GM12874 (cell line): ENCODE measurements around the gene TRDMT1.

Experiments
- TF ChIP-seq, protein P1 (sequence below): IDR thresholded peaks from 2 replicates; pipeline ENCODE4 v1.5.1; 2011; ENCODE audit warnings: low read depth, mild to moderate bottlenecking, control low read depth, low read length, moderate library complexity; ENCODE audit not compliant: insufficient read depth

The TRDMT1 gene

DNA sequence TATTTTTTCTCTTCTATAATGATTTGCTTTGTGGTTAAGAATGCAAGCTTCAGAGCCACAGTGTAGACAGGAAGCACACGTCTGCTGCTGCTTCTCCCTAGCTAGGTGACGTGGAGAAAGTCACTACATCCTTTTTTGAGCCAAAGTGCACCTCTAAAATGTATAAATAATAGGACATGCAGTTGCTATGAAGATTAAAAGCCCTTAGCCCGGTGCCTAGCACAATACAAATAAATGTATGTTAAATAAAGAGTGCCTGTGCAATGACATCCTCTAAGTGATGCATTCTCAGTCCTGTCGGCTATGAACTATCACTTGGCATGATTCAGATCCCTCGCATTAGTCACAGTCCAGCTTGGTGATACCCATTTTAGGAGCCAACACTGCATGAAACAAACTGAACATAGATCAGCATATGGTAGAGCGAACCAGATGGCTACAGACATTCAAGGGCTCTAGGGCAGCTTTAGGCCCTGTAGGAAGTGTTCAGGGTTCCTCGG lies 4.8 kb upstream of the TRDMT1 start:
- TF ChIP-seq, protein P1, sequence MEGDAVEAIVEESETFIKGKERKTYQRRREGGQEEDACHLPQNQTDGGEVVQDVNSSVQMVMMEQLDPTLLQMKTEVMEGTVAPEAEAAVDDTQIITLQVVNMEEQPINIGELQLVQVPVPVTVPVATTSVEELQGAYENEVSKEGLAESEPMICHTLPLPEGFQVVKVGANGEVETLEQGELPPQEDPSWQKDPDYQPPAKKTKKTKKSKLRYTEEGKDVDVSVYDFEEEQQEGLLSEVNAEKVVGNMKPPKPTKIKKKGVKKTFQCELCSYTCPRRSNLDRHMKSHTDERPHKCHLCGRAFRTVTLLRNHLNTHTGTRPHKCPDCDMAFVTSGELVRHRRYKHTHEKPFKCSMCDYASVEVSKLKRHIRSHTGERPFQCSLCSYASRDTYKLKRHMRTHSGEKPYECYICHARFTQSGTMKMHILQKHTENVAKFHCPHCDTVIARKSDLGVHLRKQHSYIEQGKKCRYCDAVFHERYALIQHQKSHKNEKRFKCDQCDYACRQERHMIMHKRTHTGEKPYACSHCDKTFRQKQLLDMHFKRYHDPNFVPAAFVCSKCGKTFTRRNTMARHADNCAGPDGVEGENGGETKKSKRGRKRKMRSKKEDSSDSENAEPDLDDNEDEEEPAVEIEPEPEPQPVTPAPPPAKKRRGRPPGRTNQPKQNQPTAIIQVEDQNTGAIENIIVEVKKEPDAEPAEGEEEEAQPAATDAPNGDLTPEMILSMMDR: no peak

DNA sequence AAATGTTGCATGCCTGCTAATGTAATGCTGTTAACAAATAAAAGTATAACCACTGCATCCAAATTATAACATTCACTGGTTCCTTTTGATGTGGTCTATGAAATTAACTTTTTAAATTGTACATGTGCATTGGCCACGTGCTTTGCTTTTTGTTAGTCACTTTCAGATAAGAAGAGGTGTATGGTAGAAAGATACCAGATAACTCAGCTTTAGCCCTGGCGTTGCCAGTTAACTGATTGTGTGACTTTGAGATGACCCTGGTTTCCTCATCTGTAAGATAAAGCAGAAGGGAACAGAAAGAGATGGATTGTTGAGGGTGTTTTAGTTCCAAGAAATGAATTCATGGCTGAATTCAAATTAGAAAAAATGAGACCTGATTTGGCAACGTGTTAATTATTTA lies 1.9 kb upstream of the TRDMT1 start:
- TF ChIP-seq, protein P1: no peak

DNA sequence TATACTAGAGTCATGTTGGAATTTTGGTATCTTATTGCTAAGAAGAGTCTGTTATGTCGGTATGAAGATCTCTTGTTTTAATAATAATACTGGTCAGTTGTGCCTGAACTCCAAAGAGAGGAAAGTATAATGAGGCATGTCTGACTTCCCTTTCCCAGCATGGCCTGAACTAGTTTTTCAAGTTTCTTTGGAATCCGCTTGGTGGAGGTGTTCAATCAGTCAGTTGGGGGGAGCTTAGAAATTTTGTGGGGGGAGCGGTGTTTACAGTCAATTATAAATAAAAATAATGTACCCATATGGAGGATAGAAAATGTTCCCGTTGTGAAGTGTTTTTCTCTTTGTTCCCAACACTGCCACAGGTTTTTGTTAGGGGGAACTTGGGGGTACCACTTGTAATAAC lies 1.5 kb upstream of the TRDMT1 start:
- TF ChIP-seq, protein P1: no peak

DNA sequence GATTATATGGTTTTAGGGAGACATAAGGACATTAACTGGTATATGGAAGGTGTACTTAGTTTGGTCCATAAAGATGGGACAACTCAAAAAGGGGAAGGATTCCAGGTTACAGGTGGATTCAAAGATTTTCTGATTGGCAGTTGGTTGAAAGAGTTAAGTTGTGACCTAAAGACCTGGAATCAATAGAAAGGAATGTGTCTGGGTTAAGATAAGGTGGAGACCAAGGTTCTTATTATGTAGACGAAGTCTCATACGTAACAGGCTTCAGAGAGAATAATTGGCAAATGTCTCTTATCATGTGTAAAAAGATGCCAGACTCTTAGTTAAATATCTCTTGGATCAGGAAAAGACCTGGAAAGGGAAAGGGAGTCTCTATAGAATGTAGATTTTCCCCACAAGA lies 1.0 kb upstream of the TRDMT1 start:
- TF ChIP-seq, protein P1: no peak

DNA sequence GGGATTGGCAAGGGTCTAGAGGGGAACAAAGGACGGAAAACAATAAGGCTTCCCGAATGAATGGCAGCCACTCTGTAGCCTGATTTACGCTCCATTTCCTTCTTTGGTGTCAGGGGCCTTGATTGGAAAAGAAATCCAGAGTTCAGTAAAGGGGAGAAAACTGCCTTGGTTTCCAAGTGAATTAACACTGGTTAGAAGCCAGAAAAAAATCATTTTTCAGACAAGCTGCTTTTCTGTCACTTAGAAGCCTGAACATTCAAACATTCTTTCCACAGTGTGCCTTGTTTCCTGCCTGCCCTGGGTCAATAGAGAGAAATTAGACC lies 283 bp upstream of the TRDMT1 start:
- TF ChIP-seq, protein P1: no peak

DNA sequence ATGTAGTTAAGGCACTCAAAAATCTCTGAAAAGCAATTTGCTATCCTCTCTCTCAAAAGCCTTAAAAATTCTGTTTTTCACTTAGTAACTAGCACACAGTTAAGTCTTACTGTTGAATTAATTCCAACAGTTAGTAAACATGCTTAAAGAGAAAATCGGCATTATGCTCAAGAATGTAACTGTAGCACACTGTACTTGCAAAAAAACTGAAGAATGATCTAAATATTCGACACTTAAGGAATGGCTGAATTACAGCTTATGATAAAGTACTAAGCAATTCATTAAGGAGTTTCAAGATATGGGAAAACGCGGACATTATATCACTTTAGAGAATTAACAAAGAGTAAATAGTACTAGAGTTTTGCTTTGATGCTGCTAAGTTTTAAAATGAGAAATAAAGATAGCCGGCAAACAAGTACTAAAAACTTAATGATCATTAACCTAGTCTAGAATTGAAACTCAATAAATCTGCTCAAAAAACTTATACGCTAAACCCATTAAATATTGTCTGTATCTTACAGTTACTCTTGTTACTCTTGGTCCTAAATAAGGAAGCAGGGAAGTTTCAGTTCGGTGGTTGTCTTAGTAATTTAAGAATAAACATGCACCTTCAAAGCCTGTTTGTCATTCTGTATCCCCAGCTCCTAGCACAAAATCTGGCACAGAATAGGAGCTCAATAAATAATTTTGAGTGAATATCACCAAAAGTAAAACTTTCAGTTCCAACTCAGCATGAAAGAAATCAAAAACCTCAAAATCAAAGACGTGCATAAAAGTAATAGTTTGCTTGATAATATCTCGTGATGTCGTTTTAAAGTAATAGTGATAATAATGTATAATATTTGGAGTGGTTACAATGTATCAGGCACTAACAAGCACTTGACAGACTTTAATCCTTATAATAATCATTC lies 1.2 kb downstream of the TRDMT1 start:
- TF ChIP-seq, protein P1: no peak

DNA sequence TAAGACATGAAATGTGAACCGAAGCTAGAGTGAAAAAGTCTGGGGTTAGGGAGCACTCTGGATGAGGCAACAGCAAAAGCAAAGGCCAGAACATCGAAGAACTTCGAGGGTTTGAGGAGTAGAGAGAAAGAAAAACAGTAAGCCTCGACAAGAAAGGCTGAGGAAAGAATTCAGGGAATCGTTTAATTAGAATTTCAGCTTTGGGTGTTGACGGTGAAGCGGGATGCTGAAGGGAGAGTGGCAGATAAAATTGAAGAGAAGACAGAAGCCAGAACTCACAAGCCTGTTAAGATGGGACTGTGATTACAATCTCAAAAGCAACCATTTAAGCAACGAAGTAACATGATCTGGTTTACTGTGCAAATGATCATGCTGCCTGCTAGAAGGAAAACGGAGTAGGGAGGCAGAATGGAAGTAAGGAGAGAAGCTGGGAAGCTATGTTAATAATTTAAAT lies 2.1 kb downstream of the TRDMT1 start:
- TF ChIP-seq, protein P1: no peak
